Stimulated activated CD4-positive, alpha-beta T cell treated with anti-CD3 and anti-CD28 coated beads, TNF-alpha, amount 100 ng/mL, for 24 hours (primary cell): ENCODE data around the gene RALB.
"Not testable (repeated sequence)": the region's sequence is repeated elsewhere in the genome, so short reads cannot be mapped to it uniquely, and the experiment has no call there.

Experiments used
- DNase-seq, 3 experiments: peaks; one replicate each; pipeline ENCODE4 v3.0.0-alpha.2; 2020; ENCODE audit warnings: low read depth in 3 of 3

The RALB gene

DNA sequence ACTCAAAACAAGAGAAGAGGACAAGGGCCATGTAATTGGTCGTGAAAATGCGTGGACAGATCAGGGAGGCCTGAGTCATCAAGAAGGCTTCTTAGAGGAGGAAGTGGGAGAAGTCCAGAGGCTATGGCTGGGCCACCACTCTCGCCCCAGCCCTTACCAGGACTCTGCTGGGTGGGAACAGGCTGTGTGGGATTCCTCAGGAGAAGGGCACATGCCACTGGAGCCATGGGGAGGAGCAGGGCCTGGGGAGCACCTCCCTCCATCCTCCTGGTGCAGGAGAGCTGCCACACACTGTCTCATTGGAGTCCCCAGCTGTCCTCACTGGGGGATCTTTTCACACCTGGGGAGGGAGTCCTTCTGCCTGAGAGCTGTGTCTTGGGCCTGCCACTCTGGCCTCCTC is 9.4 kb upstream of the RALB start:
- no peak for DNase-seq

DNA sequence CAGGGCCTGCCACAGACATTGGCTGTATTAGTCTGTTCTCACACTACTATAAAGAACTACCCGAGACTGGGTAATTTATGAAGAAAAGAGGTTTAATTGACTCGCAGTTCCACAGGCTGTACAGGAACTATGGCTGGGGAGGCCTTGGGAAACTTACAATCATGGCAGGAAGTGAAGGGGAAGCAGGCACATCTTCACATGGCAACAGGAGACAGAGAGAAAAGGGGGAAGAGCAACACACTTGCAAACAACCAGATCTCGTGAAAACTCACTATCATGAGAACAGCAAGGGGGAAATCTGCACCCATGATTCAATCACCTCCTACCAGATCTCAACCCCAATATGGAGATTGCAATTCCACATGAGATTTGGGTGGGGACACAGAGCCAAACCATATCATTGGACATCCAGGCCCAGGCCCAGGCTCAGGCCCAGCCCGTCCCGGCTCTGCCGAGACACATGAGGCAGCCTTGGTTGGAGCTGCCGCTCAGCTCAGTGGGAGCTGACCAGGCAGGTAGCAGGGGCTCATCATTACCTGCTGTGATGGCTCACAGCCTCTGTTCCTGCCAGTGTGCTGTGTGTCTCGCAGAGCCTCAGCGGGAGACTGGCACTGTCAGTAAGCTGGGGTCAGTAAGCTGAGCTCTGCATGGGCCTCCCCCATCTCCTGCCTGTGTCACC is 8.6 kb upstream of the RALB start:
- DNase-seq = no peak

DNA sequence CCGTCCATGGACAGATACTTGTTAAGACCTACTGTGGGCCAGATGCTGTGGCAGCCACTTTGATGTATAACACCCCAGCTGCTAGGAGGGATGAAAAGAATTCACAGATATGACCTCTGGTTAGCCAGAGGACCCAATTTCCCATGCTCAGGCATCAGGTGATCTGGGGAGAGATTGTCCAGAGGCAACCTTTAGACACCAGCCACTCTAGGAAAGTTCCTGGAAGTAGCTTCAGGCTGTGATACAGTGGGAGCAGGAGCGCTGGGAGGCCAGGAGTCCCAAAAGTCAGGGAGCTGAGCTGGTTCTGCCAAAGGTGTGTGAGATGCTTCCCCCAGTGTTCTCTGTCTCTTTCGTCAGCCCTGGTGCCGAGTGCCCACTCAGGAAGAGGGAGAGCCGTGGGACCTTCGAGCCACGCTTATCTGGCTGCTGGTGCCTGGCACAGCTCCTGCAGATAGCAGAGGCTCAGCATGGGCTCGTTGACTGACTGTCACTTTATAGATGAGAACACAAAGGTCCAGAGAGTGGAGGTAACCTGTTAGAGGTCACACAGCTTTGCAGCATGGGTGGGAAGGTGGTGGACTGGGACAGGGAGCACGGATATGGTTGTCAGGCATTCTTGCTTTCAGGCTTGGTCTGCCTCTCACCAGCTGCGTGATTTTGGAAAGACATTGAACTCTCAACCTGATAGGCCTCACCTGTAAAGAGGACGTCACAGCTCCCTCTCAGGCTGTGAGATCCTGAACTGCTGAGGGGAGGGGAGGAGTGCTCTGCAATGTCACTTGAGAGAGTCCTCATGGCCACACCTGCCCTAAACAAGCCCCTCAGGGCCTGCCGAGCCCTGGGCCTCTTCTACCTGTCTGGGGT is 7.8 kb upstream of the RALB start:
- DNase-seq = no peak

DNA sequence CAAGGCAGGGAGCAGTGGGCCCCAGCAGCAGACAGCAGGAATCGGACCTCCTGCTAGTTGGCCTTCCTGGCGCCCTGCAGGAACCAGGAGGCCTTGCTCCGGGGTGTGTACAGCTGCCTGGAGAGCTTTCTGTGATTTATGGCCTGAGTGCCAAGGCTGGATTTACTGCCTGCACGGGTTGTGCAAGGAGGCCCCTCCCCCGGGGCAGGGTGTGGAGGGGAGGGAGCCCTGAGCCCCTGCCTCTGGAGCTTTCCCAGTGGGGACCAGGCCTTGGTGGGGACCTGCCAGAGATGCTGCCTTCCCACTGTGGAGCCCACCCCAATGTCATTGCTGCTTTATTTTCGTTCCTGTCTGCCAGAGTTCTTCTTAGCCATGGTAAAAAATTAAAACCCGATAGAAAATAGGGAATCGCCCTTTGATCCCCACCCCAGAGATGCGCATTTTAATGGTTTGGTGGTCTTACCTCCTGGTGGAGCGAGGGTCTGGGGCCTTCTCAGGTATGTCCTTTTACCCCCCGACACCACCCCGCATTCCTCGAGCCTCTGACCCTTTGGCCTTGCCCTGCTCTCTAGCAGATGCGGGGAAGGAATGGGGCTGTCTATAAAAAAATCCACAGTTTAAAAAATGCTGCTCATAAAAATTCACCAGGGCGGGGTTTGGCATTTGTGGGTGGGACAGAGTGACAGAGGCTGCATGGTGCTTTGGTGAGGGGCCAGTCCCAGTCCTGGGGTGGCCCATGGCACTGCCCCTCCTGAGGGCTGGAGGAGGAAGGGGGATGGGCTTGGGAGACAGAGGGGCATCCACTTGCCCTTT is 6.9 kb upstream of the RALB start:
- DNase-seq = no peak

DNA sequence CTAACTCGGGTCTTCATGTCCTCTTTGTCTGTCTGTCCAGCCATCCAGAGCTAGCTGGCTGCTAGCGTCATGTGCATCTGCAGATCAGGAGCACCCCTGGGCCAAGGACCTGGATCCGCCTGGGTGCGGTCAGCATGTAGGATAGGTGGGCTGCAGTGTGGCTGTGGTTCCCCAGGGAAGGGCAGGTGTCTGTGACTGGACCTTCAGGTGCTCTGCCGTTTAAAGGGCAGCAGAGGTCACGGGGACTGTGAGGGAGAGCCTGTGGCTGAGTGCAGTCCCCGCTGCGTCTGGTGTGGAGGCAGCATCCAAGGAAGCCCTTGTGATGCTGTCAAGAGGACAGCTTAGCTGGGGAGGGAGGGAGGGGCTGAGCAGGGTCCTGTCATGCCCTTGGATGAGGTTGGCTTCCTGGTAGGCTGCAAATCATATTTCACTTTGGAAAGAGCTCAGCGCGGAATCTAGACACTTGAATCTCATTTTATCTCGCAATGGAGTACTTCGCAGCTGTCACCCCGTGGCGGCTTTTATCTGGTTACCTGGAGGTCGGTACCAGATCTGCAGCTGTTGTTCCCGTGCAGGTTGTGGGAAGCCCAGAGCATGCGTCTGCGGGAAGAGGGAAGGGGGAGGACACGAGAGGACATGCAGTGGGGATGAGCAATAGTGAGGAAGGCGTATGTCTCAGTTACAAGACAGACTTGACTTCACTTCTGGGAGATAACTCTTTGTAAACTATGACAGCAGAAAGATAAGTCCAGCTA is 5.9 kb upstream of the RALB start:
- no peak for DNase-seq

DNA sequence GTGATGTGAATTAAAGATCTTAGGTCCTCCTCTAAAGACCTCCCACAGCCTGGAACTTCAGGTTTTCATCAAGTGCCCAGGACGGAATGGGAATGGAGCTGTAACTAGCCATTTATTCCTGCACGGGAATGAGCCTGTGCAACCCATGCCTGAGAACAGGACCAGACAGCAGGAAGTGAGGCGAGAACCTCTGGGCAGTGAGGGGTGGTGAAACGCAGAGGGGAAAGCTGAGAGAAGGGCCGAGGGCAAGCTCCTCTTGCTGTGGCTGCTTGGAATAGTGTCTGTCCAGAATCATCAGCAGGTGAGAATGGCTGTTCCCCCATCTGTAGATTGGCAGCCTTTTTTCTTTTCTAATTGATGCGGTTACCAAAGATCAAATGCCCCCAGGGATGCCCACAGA is 4.8 kb upstream of the RALB start:
- DNase-seq = no peak

DNA sequence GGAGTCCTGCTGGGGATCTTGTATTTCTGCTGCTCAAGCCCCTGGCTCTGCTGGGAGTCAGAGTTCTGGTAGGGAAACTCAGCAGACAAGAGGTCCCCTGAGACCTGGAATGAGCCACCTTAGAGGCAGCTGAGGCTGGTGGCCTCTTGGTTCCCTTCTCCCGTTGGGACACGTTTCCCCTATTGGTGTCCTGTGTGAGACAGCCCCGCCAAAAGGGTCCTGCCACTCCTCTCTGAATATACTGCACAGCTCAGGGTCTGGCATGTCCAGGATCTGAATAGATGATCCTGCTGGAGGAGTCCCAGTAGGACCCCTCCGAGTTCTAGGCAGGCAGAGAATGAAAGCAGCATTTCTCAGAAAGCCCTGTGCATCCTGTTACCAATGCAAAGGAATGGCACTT is 2.0 kb upstream of the RALB start:
- no peak for DNase-seq

DNA sequence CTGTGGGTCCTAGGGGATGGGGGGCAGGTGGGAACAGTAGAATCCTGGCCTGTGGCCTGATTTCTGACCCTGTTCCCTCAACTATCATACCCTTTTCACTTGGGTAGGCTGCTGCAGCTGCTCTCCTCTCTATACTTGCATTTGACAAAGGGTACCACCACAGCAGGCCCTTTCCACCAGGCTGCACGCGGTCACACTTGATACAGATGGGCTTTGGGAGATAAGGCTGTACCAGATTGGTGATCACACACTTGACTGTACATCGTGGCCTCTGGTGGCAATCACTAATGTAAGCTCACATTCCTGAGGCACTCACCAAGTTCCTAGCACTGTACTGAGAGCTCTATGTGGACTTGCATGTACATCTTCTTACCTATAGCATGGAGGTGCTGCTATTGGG is 1.6 kb upstream of the RALB start:
- no peak for DNase-seq

DNA sequence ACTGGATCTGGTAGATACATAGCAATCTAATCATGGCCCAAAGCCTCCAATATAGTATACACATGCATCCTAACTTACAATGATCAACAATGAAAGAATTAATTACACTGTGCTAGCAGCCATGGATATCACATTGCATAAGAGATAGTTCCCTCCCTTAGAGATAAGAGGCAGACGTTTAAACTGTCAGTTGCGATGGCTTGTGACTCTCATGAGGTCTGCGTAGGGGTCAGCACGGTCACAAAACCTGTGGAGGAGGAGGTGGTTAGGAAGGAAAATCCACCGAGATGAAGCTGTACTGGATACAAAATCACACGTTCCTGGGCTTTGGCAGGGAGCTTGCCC is 800 bp upstream of the RALB start:
- DNase-seq = no peak

DNA sequence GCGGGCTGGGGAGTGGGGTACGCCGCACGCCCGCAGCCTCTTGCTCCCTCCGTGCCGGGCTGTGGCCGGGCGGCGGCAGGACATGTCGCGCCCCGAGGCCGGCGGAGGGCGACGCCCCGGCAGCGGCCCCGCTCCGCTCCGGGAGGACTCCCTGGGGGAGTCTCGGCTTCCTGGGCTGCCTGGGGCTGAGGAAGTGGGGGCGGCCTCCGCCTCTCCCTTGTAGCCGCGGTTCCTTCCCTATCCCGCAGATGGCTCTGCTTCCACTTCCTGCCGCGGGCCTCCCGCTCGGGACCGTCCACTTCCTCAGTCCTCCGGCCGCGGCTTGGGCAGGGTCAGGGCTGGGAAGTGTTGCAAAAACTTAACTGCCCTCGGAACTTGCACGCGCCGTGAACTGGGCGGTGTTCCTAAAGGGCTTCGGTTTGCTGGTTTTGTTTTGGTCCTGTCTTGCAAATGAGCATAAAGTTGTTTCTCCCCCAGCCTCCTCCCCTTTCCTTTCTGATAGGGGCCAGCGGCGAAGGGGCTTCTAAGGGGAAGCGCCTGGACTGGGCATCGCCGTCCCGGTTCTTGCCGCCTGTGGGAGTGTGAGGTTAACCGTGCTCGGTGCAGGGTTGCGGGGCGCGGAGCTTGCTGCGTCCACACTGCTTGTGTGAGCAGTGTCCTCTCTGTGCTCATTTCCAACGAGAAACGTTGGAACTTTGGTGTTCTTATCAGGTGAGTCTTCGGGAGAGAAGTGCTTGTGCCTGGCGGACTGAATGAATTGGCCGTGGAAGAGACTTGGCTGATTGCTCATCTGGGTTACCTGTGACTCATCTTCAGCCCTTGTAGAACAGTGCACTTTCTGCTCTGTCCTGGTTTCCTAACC is 600 bp downstream of the RALB start:
- peak in 1 of 3 experiments; percentile 31 for DNase-seq

DNA sequence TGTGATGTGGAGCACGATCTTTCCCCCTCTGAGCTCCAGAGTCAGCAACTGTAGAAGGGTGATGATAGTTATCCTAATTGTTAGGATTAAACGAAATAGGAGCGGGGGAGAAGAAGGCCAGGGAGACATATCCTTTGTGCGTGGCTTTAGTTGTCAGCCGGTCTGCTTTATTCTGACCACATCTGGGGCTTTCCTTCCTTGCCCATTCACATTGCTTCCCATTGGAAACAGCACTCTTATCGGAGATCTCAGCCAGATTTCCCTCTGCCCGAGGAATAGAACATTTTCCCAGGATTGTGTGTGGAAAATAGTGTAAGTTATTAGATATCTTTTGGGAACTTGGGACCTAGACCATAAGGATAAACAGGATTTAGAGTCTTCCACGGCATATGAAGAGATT is 1.5 kb downstream of the RALB start:
- no peak for DNase-seq

DNA sequence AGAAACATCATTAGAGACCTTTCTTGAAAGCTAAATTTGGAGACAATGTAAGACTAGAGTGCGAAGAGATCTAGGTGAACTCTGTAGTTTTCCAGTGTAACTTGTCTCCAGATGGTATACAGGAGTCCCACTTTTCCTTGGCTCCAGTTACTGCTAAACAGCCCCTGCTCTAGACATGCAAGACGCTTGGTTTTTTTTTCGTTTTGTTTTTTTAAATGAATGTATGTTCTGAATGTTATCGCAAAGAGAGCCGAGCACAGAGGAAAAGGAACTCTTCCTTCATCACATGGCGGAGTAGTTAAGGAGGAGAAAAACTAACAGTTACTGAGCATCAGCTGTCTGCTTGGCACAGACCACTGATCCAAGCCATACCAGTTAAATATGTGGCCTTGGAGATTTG is 2.4 kb downstream of the RALB start:
- no peak for DNase-seq

DNA sequence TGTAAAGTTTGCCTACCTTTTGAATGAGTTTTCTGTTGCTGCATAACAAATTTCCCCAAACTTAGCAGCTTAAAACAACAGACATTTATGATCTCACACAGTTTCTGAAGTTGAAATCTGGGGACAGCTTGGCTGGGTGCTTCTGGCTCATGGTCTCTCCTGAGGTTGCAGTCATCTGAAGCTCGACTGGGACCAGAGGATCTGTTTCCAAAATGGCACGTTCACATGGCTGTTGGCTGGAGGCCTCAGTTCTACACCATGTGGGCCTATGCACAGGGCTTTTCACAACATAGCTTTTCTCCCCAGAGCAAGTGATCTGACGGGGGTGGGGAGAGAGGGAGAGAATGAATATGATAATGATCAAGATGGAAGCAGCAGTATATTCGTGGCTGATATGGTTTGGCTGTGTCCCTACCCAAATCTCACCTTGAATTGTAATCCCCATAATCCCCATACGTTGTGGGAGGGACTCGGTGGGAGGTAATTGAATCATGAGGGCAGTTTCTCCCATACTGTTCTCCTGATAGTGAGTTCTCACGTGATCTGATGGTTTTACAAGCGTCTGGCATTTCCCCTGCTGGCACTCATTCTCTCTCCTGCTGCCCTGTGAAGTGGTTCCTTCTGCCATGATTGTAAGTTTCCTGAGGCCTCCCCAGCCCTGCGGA is 3.5 kb downstream of the RALB start:
- DNase-seq = no peak

DNA sequence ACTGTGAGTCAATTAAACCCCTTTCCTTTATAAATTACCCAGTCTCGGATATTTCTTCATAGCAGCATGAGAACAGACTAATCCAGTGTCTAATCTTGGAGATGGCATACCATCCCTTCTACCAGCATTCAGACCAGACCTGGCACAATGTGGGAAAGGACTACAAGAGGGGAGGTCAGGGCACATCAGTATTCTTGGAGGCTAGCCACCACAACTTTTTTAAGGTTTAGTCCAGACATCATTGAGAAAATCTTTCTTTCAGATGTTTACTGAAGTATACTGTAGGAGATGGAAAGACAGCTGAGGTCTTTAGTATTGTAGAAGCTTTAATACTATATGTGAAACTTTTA is 4.0 kb downstream of the RALB start:
- DNase-seq = no peak

DNA sequence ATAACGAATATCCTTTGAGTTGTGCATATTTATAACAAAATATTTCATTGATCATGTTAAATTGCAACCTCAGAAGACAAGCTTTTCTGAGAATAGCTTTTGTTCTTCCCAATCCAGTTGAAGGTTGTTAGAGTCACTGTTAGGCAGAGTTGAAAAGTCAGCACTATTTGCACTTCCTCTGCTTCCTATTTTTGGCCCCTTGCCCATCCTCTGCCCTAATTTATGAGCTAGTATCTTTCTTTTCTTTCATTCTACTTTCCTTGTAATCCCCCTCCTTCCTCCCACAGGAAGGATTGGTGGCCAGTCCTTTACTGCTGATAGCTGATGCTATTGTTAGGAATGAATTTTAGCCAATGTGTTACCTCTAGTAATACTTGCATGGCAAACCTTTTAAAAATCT is 4.9 kb downstream of the RALB start:
- no peak for DNase-seq

DNA sequence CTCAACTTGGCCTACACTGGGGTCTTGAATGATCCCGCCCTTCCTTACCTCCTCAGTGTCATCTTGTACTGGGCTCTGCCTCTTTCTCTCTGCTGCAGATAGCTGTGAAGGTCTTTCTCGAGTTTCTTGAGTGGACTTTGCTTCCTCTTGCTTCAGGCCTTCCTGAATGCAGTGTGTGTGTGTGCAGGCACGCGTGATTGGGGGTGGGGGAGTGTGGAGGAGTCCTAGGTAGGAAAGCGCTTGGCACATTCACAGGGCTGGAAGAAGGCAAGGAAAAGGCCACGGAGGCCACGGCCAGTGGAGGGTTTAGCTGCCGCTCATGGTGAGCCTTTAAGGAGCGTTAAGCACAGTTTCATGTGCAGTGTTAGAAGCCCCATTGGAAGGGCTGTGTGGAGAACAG is 5.5 kb downstream of the RALB start:
- DNase-seq = no peak

DNA sequence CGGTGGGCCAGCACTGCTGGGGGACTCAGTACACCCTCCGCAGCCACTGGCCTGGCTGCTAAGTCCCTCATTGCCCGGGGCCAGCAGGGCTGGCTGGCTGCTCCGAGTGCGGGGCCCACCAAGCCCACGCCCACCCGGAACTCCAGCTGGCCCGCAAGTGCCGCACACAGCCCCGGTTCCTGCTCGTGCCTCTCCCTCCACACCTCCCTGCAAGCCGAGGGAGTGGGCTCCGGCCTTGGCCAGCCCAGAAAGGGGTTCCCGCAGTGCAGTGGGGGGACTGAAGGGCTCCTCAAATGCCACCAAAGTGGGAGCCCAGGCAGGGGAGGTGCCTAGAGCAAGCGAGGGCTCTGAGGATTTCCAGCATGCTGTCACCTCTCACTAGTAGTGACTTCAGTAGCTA is 7.3 kb downstream of the RALB start:
- not testable (repeated sequence) for DNase-seq

DNA sequence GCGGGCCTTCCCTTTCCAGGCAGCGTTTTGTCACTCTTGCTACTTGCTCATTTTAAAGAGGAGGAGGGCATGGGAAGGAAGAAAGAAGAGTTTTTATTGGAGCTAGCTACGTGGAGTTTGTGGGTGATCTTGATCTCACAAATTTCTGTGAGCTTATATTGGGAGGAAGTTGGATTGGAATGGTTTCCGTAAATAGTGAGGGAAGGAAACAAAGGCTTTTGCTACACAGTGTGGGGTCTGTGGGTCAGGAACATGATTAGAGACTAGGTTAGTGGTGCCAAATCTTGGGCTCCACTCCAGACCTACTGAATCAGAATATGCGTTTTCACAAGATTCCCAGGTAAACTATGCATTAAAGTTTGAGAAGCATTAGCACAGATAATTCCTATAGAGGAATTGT is 8.1 kb downstream of the RALB start:
- no peak for DNase-seq

DNA sequence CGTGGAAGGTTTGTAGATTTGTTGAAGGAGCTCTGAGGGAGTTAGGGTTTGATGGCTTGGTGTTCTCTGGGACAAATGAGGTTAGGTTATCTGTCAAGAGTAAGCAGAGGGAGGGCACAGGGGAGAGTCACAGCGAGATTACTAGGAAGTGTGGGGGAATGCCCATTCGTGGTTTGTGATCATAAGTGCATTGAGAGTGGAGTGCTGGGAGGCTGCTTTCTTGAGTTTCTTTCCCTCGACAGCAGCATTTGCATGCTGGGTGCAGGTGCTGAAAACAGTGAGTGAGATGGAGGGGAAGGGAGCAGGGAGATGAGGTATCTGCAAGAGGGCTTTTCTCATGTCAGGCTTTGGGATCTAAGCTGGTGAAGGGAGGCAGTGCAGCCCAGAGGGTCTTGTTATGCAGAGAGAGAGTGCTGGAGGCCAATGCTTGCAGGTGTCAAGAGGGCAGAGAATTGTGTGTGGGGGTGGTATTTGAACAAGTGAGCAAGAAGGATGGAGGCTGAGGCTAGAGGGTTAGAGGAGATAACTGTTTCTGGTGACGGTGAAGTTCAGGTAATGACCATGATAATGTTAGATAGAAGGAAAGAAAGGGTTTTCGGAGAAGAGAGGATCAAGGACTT is 8.8 kb downstream of the RALB start:
- peak; percentile 14 to 55 (median 41) for DNase-seq

DNA sequence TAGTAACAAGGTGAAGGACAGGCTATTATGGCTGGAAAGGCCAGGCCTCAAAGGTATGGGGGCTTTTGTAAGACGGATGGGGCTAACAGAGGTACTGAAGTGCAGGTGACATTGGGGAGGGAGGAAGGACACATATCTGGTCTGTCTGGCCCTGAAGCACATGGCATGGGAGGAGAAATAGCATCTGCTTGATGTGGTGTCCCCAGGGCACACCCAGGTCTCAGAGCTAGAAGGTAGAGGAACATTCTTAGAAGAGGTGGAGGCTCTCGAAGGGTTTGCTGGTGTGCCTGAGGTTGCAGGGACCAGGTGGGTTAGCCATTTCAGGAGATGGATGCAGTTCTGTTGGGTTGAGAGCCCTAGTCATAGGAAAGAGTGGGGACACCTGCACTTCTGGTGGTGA is 9.5 kb downstream of the RALB start:
- DNase-seq = no peak
